ENCODE measurements around the gene CASP8.
"Not testable (repeated sequence)": the region's sequence is repeated elsewhere in the genome, so short reads cannot be mapped to it uniquely, and the experiment has no call there.

Gene CASP8

GRCh38 chr2:201269764-201270163, 9.4 kb downstream of the CASP8 start:
- no peak for DNase-seq (ENCODE audit: low read depth in 2 of 2)

DNA sequence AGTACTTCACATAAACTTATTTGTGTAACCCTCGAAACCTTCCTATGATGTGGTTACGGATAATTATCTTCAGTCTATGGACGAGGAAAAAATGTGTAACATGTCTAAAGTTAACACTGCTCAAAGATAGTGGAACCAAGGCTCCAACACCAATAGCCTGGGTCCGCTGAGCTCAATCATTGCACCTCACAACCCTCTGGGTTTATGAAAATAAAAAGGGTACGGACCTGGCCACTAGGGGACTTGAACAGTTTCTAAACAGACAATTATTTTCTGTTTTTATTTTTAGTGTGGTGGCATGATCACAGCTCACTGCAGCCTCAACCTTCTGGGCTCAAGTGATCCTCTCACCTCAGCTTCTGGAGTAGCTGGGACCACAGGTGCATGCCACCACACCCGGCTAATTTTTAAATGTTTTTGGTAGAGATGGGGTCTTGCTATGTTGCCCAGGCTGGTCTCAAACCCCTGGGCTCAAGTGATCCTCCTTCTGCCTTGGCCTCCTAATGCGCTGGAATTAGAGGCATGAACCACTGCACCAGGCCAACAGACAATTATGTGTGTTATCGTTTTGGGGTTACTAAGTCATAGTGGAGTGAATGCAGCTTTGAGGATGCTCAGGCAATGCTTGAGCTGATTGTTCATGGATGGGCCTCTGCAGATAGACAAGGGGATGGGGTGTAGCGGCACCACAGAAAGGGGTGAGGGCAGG, 10.1 kb downstream of the CASP8 start:
- no peak for DNase-seq (ENCODE audit: low read depth in 2 of 2)

DNA sequence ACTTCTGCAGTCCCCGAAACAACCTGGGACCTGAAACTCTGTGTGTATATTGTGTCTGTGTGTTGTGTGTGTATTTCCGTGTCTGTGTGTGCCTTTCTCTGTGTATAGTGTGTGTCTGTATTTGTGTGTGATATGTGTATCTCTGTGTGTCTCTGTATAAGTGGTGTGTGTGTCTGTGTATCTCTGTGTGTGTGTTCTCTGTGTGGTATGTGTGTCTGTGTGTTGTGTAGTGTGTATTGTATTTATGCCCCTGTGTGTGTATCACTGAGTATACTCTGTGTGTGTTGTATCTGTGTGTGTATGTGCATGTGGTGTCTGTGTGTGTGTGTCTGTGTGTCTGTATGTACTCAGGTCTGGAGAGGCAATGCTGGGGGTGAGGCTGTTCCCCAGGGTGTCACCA, 11.6 kb downstream of the CASP8 start:
- no peak for DNase-seq (ENCODE audit: low read depth in 2 of 2)

- no peak for DNase-seq (ENCODE audit: low read depth in 2 of 2)
These were observed 13.1 kb downstream of the CASP8 start for GRCh38 chr2:201273330-201273983.

- no peak for DNase-seq (ENCODE audit: low read depth in 2 of 2)
These were observed 14.7 kb downstream of the CASP8 start for GRCh38 chr2:201275069-201275468.

- no peak for DNase-seq (ENCODE audit: low read depth in 2 of 2)
These were observed 15.7 kb downstream of the CASP8 start for GRCh38 chr2:201275990-201276389.

- DNase-seq (ENCODE audit: low read depth in 2 of 2) = no peak
These were observed 16.2 kb downstream of the CASP8 start for GRCh38 chr2:201276511-201276910.

DNA sequence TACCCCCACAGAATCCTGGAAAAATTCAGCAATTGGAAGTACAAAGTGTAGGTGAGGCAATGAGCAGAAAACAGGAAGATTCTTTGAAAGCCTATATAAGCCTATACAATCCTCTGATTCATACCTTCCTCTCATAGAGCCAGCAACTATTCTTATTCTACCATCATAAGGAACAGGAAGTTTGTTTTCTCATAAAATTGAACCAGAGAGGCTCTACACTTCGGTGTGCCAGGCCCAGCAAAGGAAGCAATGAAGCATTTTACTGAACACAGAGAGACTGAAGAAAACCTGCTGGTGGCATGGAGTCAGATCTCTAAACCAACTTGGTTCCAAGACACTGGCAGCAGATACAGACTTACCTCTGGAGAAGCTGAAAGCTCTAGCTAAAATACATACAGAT, 18.7 kb downstream of the CASP8 start:
- no peak for DNase-seq (ENCODE audit: low read depth in 2 of 2)

GRCh38 chr2:201280191-201281040, 20.1 kb downstream of the CASP8 start:
- DNase-seq (ENCODE audit: low read depth in 2 of 2) = no peak

GRCh38 chr2:201285499-201285898, 25.2 kb downstream of the CASP8 start:
- no peak for DNase-seq (ENCODE audit: low read depth in 2 of 2)

DNA sequence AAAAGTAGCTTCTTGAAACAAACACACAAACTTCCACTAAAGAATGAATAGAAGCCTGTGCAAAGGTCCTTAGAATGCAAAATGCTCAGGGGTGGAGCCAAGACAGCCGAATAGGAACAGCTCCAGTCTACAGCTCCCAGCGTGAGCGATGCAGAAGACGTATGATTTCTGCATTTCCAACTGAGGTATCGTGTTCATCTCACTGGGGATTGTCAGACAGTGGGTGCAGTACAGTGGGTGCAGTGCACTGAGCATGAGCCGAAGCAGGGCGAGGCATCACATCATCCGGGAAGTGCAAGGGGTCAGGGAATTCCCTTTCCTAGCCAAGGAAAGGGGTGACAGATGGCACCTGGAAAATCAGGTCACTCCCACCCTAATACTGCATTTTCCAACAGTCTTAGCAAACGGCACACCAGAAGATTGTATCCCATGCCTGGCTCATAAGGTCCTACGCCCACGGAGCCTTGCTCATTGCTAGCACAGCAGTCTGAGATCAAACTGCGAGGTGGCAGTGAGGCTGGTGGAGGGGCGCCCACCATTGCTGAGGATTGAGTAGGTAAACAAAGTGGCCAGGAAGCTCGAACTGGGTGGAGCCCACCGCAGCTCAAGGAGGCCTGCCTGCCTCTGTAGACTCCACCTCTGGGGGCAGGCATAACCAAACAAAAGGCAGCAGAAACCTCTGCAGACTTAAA, 30.3 kb downstream of the CASP8 start:
- not testable (repeated sequence) for DNase-seq (ENCODE audit: low read depth in 2 of 2)

GRCh38 chr2:201298462-201299052, 38.2 kb downstream of the CASP8 start:
- no peak for DNase-seq (ENCODE audit: low read depth in 2 of 2)

DNA sequence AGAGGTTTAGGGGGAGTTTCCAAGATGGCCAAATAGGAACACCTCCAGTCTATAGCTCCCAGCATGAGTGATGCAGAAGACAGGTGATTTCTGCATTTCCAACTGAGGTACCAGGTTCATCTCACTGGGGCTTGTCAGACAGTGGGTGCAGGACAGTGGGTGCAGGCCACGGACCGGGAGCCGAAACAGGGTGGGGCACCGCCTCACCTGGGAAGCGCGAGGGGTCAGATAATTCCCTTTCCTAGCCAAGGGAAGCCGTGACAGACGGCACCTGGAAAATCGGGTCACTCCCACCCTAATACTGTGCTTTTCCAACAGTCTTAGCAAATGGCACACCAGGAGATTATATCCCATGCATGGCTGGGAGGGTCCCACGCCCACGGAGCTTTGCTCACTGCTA, 39.6 kb downstream of the CASP8 start:
- DNase-seq (ENCODE audit: low read depth in 2 of 2) = not testable (repeated sequence)

DNA sequence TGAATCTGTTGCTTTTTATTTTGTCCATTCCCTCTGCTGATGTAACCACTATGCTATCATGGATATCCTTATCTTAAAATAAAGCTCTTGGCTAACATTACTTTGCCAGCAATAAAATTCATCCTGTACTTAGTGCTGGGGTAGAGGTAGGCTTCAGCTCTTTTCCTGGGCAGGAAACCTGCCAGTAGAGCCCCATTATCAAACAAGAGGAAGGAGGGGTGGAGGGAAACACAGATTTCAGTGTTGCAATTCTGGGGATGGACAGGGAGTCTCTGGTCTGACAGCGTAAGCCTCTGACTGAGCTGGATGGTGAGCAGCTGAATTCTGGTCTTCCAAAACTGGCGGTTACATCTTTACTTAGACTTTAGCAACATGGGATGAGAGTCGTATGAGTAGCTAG, 47.5 kb downstream of the CASP8 start:
- no peak for DNase-seq (ENCODE audit: low read depth in 2 of 2)

- DNase-seq (ENCODE audit: low read depth in 2 of 2) = no peak
These were observed 48.6 kb downstream of the CASP8 start for GRCh38 chr2:201308914-201309313.

DNA sequence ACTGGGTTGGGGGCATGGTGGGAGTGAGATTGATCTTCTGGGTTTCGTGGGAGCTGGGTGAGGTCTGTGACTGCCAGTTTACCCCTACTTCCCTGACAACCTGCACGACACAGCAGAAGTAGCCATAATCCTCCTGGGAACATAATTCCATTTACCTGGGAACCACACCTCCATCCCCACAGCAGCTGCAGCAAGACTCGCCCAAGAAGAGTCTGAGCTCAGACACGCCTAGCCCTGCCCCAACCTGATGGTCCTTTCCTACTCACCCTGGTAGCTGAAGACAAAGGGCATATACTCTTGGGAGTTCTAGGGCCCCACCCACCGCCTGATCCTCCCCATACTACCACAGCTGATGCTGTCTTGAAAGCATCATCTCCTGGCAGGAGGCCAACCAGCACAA, 53.0 kb downstream of the CASP8 start:
- no peak for DNase-seq (ENCODE audit: low read depth in 2 of 2)

DNA sequence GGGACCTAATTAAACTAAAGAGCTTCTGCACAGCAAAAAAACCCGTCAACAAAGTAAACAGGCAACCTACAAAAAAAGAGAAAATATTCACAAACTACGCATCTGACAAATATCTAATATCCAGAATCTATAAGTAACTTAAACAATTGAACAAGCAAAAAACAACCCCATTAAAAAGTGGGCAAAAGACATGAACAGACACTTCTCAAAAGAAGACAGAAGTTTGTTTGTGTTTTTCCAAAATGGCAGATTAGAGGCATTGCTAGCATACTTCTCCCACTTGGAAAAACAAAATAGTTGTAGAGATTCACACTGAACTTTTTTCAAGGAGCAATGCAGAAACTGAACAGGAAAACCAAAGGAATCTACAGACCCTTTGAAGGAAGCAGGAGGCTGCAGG, 59.2 kb downstream of the CASP8 start:
- no peak for DNase-seq (ENCODE audit: low read depth in 2 of 2)

GRCh38 chr2:201320257-201320656, 59.9 kb downstream of the CASP8 start:
- DNase-seq (ENCODE audit: low read depth in 2 of 2) = no peak

DNA sequence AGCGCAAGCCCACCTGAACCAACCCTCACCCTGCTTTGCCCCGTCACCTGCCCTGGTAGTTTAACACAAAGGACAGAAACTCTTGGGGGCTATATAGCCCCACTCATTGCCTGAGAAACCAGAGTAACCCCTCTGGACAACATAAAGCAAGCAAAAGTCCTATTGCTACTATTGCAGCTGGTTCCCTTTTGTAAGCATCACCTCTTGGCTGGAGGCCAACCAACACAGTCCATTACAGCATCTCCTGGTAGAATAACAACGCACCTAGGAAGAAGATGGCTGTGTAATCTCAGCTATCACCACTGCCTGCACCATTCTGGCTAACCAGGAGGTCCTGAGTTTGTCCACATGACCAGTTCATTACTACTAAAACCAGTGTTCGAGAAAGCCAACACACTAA, 60.4 kb downstream of the CASP8 start:
- no peak for DNase-seq (ENCODE audit: low read depth in 2 of 2)

GRCh38 chr2:201322772-201323171, 62.4 kb downstream of the CASP8 start:
- no peak for DNase-seq (ENCODE audit: low read depth in 2 of 2)

DNA sequence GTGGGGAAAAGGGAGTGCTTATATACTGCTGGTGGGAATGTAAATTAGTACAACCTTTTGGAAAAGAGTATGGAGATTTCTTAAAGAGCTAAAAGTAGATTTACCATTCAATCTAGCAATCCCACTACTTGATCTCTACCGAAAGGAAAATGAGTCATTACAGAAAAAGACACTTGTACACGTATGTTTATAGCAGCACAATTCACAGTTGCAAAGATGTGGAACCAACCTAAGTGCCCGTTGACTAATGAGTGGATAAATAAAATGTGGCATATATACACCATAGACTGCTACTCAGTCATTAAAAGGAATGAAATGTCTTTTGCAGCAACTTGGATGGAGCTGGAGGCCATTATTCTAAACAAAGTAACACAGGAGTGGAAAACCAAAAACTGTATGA, 67.3 kb downstream of the CASP8 start:
- no peak for DNase-seq (ENCODE audit: low read depth in 2 of 2)

DNA sequence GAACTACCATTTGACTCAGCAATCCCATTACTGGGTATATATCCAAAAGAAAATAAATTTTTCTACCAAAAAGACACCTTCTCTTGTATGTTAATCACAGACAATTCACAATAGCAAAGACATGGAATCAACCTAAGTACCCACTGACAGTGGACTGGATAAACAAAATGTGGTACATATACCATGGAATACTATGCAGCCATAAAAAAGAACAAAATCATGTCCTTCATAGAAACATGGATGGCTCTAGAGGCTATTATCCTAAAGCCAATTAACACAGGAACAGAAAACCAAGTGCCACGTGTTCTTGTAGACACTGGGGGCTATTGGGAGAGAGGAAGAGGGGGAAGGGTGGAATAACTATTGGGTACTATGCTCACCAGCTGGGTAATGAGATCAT, 69.1 kb downstream of the CASP8 start:
- DNase-seq (ENCODE audit: low read depth in 2 of 2) = no peak
